Measurements from ENCODE around the gene ARHGEF25. TPM values are rescaled to one million over a fixed set of nuclear protein-coding genes. Genes with fewer than 3 reads are reported as not detected.
"Not testable (repeated sequence)": the region's sequence is repeated elsewhere in the genome, so short reads cannot be mapped to it uniquely, and the experiment has no call there.

The ARHGEF25 gene
- total and polyA plus RNA-seq, 2 of the 4 experiments (the other 2 are of a cell fraction), result 6.3 to 17.9 TPM

DNA sequence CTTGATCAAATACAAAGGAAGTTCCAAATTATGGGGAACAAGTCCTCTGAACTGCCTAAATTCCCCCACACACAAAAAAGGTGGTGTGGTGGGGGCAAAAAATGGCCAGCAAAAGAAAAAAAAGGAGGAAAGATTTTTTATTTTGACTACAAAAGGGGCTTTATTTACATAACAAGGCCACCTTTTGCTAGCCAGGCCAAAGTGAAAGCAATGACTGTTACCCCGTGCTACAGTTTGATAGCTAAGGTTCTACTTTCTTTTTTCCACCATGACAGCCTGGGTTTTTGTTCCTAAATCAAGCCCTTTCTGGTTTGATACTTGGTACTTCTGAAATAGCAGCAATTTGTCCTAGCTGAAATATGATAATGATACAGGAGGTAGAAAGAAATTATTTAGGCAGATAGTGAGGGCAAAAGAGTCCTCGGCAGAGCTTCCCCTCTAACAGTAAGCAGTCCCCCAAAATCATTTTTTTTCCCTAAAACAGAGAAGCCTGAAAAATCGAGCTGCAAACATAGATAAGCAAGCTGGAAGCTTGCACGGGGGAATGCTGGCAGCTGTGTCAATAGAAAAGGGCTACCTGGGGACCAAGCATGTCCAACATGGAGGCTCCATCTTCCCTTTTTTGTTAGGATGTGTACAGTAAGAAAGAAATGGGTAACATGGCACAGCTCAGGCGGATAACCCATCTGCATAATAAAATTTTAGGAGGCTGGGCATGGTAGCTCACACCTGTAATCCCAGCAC lies 30.6 kb downstream of the ARHGEF25 start:
- Histone ChIP-seq H2BK120ac (ENCODE audit: low read depth, low read length) (no peak overlapping the region), H3K23ac (ENCODE audit: low read depth, low read length) (no peak overlapping the region), H2BK15ac (ENCODE audit: low read depth, low read length) (no peak overlapping the region), H3K4ac (ENCODE audit: low read depth, low read length) (no peak overlapping the region), H2BK5ac (ENCODE audit: low read depth, low read length, poor library complexity, severe bottlenecking) (no peak overlapping the region), H2AFZ (replicated peaks; ENCODE audit: low read length, poor library complexity) (no peak overlapping the region), H3K4me1 (ENCODE audit: control insufficient read depth, insufficient read depth, low read length) (no peaks in the 10 kb centered on the region), H3K27ac (ENCODE audit: insufficient read depth, low read length) (no peak overlapping the region), H3K9me1 (ENCODE audit: insufficient read depth, low read length) (no peaks in the 10 kb centered on the region), H3K9ac (ENCODE audit: low read depth, low read length) (no peak overlapping the region), H3K4me2 (ENCODE audit: low read depth, low read length) (no peak overlapping the region), H3K9me3 (ENCODE audit: control insufficient read depth, insufficient read depth, low read length) (peaks cover 4% of the 10 kb centered on the region; the same call in 1 of the 2 replicates), H3K56ac (ENCODE audit: extremely low read depth, insufficient read depth, low read length) (no peak overlapping the region), H3K79me1 (ENCODE audit: low read depth in 1 of 2, low read length in 2 of 2) (no peaks in the 10 kb centered on the region), H2AK5ac (ENCODE audit: low read depth, low read length) (no peak overlapping the region), H3K18ac (ENCODE audit: low read depth, low read length) (no peak overlapping the region), H3K4me3 (ENCODE audit: insufficient read depth, low read depth, low read length) (no peak overlapping the region), H4K91ac (ENCODE audit: insufficient read depth, low read depth, low read length) (no peak overlapping the region), H2BK20ac (ENCODE audit: low read depth, low read length) (no peak overlapping the region), H3K27me3 (ENCODE audit: control insufficient read depth, insufficient read depth, low read length) (peaks cover 23% of the 10 kb centered on the region), H3K36me3 (ENCODE audit: control insufficient read depth, insufficient read depth, low read length) (no peaks in the 10 kb centered on the region), H4K20me1 (ENCODE audit: insufficient read depth, low read length) (no peaks in the 10 kb centered on the region), H4K8ac (ENCODE audit: low read depth in 2 of 2, low read length in 2 of 2) (no peak overlapping the region), H2AK9ac (replicated peaks; ENCODE audit: low read depth, low read length, poor library complexity) (no peak overlapping the region), H4K5ac (ENCODE audit: low read depth, low read length) (no peak overlapping the region), H3K14ac (replicated peaks; ENCODE audit: low read depth, low read length) (no peak overlapping the region)
- in situ Hi-C loops (cut with MboI; ENCODE audit: low sequenced_read_pairs), result no loop called here
- CTCF ChIA-PET, result interaction anchor here (1.1 to 1.5 kb wide), 2 partner anchors 9 to 58 kb away, joined by 4 to 5 read pairs; partner anchors contain the start of gene B4GALNT1
- ATAC-seq (ENCODE audit: low read depth), result no peak
- 29% methylated on average over 4 of the region's 5 CpGs; no CpG with 5 or more reads in 1 of the 2 experiments for WGBS, 2 experiments (ENCODE audit: extremely low coverage in 2 of 2, insufficient read length in 1 of 2)
- TF ChIP-seq RCOR1 (IDR thresholded peaks at IDR 0.05; ENCODE audit: insufficient replicate concordance, low read length), result no peak
- TF ChIP-seq RAD21 (IDR thresholded peaks at IDR 0.05; ENCODE audit: low read length), result no peak
- TF ChIP-seq SMC3 (IDR thresholded peaks at IDR 0.05; ENCODE audit: low read depth, low read length), result no peak
- TF ChIP-seq MAFK (IDR thresholded peaks at IDR 0.05; ENCODE audit: low read depth, low read length), result no peak
- no peak for TF ChIP-seq CEBPB (IDR thresholded peaks at IDR 0.05; ENCODE audit: low read depth, low read length)
- TF ChIP-seq FOS (IDR thresholded peaks at IDR 0.05; ENCODE audit: low read depth, low read length), result no peak
- TF ChIP-seq CHD1 (IDR thresholded peaks at IDR 0.05; ENCODE audit: low read depth, low read length), result no peak
- BruUV-seq (replicated peaks), result no TSS peak
- DNase-seq, result no peak
- POLR2A ChIA-PET (ENCODE audit: unreplicated experiment), result no interaction called here
- intact Hi-C loops (cut with micrococcal nuclease), result no loop called here
- dilution Hi-C loops (cut with HindIII; ENCODE audit: low sequenced_read_pairs, unreplicated experiment), result no loop called here

GRCh38 chr12:57645990-57646658 lies 34.9 kb downstream of the ARHGEF25 start:
- H4K20me1 ChIP-seq (ENCODE audit: insufficient read depth, low read length); H3K36me3 ChIP-seq (ENCODE audit: control insufficient read depth, insufficient read depth, low read length); H3K27me3 ChIP-seq (ENCODE audit: control insufficient read depth, insufficient read depth, low read length); H3K4me1 ChIP-seq (ENCODE audit: control insufficient read depth, insufficient read depth, low read length); H4K5ac ChIP-seq (ENCODE audit: low read depth, low read length); H3K56ac ChIP-seq (ENCODE audit: extremely low read depth, insufficient read depth, low read length); H3K14ac ChIP-seq (replicated peaks; ENCODE audit: low read depth, low read length); H3K23ac ChIP-seq (ENCODE audit: low read depth, low read length); DNase-seq; H3K27ac ChIP-seq (ENCODE audit: insufficient read depth, low read length); H3K4me3 ChIP-seq (ENCODE audit: insufficient read depth, low read depth, low read length); H3K79me1 ChIP-seq (ENCODE audit: low read depth in 1 of 2, low read length in 2 of 2); H2BK120ac ChIP-seq (ENCODE audit: low read depth, low read length); H3K9ac ChIP-seq (ENCODE audit: low read depth, low read length); dilution Hi-C loops (cut with HindIII; ENCODE audit: low sequenced_read_pairs, unreplicated experiment); in situ Hi-C loops (cut with MboI; ENCODE audit: low sequenced_read_pairs); H4K91ac ChIP-seq (ENCODE audit: insufficient read depth, low read depth, low read length); H2BK15ac ChIP-seq (ENCODE audit: low read depth, low read length); H3K9me3 ChIP-seq (ENCODE audit: control insufficient read depth, insufficient read depth, low read length); H3K9me1 ChIP-seq (ENCODE audit: insufficient read depth, low read length); H4K8ac ChIP-seq (ENCODE audit: low read depth in 2 of 2, low read length in 2 of 2); BruUV-seq (replicated peaks); H2AK9ac ChIP-seq (replicated peaks; ENCODE audit: low read depth, low read length, poor library complexity); CTCF ChIA-PET; ATAC-seq (ENCODE audit: low read depth); H2AFZ ChIP-seq (replicated peaks; ENCODE audit: low read length, poor library complexity); intact Hi-C loops (cut with micrococcal nuclease); H2BK20ac ChIP-seq (ENCODE audit: low read depth, low read length); H2AK5ac ChIP-seq (ENCODE audit: low read depth, low read length); H2BK5ac ChIP-seq (ENCODE audit: low read depth, low read length, poor library complexity, severe bottlenecking); POLR2A ChIA-PET (ENCODE audit: unreplicated experiment); H3K4me2 ChIP-seq (ENCODE audit: low read depth, low read length); H3K4ac ChIP-seq (ENCODE audit: low read depth, low read length); H3K18ac ChIP-seq (ENCODE audit: low read depth, low read length): not testable (repeated sequence)
- no CpG with 5 or more reads among the region's 13 CpGs for WGBS, 2 experiments (ENCODE audit: extremely low coverage in 2 of 2, insufficient read length in 1 of 2)

All from IMR-90 (cell line).